Colon (tissue), 2 donors: ENCODE results near the gene ISCU.
"Not testable (repeated sequence)": the region's sequence is repeated elsewhere in the genome, so short reads cannot be mapped to it uniquely, and the experiment has no call there.

Source experiments
- FAIRE-seq: peaks from 2 replicates; lab custom pipeline; 2012; peaks lifted over from hg19 to GRCh38; lab: Jason Lieb, UNC
- donor health status: control.
- donor health status: control.

Gene ISCU

DNA sequence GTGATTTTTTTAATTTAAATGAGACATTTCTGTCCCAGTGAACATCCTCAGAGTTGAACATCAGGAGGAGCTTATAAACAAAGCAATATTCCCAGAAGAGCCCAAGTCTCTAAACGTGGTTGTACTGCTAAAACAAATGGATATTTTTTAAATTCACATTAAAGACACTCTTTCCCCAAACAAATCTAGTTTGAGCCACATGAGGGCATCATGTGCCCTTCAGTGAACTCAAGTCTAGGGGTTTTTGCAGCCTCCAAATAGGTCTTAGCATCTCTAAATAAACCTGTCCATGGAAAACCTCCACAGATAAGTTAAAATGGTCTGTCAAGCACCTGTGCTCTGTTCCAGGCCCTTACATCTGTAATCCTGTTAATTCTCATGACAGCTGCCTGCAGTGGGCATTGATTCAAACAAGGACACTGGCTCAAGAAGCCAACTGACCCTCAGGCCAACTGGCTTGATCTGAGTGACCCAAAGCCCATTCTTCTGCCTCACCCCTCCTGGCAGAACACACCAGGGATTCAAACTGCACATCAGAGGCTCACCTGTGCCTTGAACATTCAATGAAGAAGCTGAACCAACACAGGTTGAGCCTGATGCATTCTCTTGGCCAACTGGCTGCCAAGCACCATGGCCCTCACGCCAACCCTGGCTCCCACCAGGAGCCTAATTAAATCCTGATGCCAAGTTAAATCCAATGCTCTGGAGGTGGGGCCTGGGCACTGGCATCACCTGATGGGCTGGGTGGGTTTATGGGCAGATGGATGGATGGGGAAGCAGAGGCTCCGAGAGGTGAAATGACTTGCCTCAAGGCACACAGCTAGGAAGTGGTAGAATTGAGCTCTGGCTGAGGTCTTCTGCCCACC lies 8.6 kb downstream of the ISCU start:
- no peak for FAIRE-seq

DNA sequence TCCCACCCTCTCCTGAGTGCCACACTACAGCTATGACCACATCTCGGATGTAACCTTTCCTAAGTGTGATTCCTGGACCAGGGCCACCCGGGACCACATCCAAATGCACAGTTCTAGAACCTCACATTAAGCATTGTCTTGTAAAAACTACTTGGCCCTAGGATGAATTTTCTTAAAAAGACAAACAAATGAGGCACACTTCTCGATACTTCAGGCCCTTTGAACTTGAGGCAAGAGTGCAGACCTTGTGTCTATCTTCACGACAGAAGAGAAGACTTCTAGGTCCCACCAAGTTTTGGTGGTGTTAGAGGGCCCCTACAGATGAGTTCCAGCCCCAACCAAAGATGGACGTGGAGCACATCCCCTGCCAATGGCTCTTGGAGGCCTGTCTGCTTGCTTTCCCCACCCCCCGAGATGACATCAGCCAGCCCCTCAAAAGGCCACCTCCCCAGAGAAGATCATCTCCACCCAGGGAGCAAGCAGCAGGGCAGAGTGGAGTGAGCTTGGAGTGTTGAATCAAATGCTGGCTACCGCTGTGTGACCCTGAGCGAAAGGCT lies 9.3 kb downstream of the ISCU start:
- FAIRE-seq, result no peak

DNA sequence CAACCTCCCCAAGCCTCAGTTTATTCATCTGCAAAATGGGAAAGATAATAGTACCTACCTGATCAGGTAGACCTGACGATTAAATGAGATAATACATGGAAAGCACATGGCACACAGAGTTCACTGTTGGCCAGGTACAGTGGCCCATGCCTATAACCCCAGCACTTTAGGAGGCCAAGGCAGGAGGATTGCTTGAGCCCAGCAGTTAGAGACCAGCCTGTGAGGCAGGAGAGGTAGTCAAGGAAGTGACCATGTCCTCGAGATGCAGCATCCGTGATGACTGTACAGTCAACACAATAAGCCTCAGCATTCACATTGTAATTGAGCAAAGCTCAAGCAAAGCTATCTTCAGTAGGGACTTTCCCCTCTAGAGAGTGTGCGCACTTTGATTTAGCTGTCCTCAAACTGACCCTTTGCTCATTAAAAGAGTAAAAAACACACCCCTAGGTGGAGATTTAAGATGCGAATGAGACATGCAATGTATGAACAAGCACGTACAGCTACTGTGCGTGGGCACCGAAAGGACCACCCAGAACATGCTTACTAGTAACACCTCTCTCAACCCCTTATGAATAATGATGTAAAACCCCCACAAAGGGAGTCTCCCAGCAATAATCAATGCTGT lies 9.9 kb downstream of the ISCU start:
- no peak for FAIRE-seq

DNA sequence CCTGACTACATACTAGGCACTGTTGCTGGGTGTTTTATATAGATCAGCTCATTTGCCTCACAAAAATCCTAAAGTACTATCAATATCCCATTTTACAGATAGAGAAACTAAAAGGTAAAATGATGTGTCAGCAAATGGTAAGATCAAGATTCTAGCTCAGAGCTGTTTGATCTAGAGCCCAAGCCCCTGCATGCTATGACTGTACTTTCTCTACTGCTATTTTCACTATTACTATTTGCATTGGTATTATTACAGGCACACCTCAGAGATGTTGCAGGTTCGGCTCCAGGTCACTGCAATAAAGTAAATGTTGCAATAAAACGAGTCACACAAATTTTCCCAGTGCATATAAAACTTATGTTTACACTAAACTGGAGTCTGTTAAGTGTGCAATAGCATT lies 10.9 kb downstream of the ISCU start:
- no peak for FAIRE-seq

DNA sequence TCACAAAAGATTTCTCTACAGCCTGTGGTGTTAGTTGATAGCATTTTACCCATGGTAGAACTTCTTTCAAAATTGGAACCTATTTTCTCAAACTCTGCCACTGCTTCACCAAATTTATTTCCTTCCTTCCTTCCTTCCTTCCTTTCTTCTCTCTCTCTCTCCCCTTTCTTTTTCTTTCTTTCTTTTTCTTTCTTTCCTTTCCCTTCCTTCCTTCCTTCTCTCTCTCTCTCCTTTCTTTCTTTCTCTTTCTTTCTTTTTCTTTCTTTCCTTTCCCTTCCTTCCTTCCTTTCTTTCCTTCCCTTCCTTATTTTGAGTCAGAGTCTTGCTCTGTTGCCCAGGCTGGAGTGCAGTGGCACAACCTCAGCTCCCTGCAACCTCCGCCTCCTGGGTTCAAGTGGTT lies 11.9 kb downstream of the ISCU start:
- not testable (repeated sequence) for FAIRE-seq

DNA sequence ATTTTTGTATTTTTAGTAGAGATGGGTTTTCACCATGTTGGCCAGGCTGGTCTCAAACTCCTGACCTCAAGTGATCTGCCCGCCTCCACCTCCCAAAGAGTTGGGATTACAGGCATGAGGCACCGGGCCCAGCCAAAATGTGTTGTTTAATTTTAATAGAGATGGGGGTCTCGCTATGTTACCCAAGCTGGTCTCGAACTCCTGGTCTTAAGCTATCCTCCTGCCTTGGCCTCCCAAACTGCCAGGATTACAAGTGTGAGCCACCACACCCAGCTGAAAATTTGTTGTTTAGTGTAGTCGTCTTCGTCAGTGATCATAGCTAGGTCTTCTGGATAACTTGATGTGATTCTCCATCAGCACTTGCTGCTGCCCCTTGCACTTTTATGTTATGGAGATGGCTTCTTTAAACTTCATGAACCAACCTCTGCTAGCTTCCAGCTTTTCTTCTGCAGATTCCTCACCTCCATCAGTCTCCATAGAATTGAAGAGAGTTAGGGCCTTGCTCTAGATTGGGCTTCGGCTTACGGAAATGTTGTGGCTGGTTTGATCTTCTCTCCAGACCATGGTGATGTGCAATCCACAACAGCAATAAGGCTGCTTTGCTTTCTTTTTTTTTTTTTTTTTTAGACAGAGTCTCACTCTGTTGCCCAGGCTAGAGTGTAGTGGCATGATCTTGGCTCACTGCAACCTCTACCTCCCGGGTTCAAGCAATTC lies 13.0 kb downstream of the ISCU start:
- FAIRE-seq, result no peak

DNA sequence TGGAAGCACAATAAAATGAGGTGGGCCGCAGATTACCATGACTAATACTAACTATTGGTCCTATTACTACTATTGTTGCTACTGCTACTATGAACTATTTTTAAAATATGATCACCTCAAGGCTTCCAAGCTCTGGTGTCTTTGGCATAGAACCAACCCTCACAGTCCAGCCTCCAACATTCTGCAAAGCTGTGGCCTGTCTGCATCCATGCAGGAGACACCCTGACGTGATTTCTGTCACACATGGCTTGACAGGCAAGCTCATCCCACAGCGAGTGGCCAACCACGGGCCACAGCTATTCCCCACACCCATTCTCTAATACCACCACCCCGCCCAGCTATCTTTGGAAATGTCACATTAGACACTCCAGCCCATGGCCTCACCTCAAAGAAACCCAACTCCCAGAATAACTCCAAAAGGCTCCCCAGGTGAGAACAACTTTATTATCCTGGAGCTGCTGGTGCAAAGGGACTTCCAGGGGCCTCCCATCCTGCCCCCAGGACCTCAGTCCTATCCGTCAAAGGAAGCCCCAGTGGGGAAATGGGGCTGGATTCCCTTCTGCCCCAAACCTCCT lies 14.4 kb downstream of the ISCU start:
- FAIRE-seq, result no peak

DNA sequence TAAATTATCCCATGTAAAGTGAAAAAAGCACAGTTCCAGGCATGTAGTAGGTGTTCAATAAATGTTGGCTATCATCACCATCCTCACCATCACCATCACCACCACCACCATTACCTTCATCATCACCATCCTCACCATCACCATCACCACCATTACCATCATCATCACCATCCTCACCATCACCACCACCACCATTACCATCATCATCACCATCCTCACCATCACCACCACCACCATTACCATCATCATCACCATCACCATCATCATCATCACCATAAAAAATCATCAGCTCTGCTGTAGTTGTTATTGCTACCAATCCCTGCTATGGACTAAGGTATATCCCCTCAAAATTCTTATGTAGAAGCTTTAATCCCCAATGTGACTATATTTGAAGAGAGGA lies 15.1 kb downstream of the ISCU start:
- FAIRE-seq, result no peak

DNA sequence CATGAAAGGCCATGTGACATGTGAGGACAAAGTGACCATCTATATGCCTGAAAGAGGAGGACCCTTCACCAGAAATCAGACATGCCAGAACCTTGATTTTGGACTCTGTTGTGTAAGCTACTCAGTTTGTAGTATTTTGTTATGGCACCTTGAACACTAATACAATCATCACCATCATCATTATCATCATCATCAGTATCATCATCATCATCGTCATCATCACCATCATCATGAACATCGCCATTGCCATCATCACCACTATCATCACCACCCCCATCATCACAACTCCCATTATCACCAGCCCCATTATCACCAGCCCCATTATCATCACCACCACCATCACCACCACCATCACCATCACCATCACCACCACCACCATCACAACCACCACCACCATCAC lies 15.9 kb downstream of the ISCU start:
- FAIRE-seq, result no peak

DNA sequence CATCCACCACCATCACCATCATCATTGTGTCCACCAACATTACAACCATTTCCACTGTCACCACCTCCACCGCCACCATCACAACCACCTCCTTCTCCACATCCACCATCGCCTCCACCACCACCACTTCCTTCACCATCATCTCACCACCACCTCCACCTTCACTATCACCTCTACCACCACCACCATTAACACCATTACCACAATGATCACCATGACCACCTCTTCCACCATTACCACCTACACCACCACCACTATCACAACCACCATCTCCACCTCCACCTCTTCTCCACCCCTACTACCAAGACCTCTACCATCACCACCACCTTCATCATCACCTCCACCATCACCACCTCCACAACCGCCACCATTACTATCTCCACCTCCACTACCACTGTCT lies 16.4 kb downstream of the ISCU start:
- no peak for FAIRE-seq

DNA sequence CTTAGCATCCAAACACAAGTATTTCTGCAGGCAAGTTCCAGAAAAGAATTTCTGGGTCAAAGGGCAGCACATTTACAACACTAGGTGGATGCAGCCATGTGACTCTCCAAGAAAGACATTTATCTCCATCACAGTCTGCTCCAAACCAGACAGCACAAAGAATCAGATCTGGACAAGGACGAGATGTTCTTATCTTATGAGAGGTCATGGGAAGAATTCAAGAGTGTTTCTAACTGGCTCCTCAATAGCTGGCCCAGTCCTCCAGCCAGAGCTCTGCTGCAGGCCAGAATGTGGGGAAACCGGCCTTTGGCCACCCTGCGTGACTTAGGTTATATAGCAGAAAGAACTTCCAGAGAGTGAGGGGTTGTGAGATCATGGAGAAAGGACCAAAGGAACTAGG lies 18.1 kb downstream of the ISCU start:
- no peak for FAIRE-seq

DNA sequence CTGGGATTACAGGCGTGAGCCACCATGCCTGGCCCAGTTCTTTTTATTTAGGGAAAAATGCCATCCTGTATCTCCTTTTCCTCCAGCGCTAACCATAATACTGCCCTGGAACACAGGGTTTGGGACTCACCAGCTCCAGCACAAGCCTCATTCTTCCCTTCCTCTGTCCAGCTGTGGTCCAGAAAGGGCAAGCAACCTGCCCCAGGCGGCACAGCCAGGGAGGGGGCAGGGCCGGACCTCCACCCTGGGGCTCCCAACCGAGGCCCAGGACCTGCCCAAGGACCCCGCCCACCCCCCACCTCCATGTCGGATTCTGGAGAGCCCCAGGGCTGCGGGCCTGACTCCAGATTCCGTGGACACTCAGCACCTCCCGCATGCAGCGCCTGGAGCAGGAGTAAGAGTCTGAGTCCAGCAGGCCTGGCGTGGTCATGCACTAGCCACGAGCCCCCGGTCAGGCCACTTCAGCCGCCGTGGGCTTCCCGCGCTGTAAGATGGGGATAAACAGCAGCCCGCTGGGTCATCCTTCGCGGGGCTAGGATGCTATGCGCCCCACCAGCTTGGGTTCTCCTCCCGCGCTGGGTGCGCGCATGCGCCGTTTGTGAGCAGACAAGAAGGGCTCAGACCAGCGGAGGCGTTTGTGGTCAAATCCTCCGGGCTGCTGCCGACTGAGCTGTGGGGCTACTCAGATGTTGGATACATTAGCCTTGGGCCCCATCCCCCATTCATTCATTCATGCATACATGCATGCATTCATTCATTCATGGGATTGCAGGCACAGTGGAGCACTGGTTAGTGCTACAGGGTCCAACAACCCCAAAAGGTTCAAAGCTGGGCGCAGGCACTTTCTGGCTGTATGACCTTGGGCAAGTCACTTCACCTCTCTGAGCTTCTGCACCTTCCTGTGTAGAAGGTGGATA lies 19.2 kb downstream of the ISCU start:
- FAIRE-seq, result no peak

DNA sequence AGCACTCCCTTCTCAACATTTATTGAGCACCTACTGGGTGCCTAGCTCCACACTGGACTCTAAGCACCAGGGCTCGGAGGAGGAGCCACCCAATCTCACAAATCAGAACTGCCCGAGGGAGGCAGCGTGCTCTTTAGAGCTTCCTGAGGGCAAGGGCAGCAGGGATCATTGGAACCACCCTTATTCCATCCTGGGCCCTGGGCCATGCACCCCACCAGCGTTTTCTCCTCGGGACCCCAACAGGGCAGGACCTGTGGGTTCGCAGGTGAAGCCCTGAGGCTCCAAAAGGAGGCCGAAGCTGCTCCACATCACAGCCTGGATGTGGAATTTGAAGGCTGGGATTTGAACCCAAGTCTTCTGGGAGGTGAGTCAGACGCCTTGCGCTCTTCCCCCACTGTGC lies 20.1 kb downstream of the ISCU start:
- no peak for FAIRE-seq

DNA sequence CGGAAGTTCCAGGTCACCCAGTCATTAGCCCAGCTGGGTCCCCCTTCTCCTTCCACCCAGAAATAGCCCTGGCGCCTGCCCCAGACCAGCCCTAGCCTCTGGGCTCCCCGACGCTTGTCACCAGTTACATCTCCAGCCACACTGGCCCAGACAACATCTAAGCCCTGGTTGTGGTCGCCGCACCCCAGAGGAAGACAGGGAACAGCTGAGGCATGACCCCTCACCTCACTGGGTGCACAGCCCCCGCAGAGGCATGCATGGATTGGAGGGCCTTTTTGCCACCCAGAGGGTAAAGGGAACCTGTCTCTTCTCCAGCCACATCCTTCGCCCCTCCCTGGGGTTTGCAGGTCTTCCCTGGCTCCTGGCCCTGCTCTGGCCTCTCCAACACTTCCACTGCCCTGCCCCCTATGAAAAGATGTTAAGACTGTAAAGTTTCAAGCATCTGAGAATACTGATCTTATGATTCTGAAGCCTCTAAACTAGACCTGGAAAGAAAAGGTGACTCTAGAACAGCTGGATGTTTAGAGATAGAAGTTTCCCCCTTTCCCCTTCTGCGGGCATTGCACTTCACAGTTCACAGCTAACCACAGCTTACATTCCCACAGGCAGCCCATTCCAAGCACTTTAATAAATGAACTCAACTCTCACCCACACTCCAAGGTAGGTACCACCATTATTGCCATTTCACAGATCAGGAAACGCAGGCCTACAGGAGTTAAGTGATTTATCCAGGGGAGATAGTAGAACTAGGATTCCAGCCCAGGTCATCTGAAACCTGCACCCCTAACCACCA lies 20.8 kb downstream of the ISCU start:
- FAIRE-seq, result no peak

DNA sequence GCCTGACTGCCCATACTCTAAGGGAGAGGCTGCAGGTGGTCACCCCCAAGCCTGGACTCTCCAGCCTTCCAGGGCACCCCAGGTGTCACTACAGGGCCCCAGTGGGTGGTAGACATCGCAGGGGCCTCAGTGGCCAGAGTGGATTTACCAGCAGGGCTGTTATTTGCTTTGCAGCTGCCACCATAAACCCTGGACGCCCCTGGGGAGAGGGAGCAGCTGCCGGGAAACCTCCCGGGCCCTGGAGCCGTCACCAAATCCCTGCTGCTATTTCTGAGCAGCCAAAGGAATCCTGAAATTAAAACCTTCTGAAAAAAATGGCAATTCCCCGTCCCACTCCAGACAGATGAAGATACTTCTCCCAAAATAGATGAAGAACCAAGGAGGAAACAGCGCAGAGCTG lies 21.6 kb downstream of the ISCU start:
- no peak for FAIRE-seq

DNA sequence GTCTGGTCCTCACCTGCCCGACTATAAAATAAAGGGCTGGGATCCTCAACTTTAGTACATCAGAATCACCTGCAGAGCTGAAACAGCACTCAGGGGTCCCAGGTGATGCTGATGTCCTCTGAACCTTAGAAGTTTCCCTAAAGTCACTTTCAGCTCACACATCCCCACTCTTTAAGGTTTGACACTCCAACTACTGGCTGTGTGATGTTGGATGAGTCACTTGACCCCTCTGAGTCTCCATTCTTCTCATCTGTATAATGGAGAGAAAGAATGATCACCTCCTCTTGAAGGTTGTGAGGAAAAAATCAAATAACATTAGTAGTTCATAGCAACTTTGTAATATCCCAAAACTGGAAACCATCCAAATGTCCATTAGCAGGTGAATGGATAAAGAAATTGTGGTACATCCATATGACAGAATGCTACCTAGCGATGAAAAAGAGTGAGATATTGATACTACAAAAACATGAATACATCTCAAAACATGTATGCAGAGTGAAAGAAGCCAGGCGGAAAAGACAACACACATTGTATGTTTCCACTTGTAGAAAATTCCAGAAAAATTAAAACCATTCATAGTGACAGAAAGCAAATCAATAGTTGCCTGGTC lies 22.2 kb downstream of the ISCU start:
- FAIRE-seq, result no peak

DNA sequence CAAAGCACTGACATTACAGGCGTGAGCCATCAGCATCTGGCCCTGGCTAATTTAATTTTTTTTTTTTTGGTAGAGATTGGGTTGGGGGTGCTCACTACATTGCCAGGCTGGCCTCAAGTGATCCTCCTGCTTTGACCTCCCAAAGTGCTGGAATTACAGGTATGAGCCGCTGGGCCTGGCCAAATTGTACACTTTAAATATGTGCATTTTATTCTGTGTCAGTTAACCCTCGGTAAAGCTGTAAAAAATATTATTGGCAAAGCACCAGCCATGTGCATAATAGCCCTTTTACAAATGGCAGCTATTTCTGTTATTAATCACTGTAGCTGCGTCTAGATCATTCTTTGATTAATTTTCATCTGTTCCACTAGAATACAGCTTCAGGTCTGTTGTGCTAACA lies 23.5 kb downstream of the ISCU start:
- no peak for FAIRE-seq

DNA sequence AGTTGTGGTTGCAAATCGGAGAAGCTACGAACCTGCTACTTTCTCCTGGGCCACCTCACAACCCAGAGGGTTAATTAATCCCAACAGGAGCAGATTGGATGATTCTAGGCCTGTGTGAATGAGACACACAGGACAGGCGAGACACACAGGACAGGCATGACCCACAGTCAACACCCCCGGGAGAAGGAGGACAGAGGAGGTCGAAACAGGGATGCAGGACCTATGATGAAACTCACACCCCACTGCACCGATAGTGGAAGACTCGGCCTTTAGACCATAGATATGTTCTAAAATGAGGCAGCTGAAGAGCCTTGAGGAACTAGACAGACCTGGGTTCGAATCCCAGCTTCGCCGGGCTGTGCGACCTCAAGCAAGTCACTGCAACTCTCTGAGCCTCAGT lies 23.9 kb downstream of the ISCU start:
- no peak for FAIRE-seq

DNA sequence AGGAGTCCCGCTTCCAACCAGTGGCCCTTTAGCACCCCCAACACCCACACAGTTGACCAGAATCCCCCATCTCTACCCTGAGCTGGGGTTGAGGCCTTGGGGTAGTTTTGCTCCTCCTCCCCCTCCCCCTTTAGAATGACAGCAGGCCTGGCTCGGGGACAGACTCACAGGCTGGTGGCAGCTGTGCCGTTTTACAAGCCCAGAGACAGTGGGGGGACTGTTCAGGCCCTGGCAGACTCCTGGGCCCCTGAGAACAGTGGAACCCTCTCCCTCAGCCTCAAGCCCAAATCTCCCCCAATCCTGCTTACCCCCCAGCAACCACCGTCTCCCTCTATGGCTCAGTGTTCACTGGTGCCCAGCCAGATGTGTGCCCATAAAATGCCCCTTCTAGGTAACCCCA lies 25.4 kb downstream of the ISCU start:
- no peak for FAIRE-seq
